Pons (tissue), 1 donor: Measurements from ENCODE around the gene ISYNA1.

Experiments
- DNase-seq: peaks from one replicate; pipeline ENCODE4 v3.0.0-alpha.2; 2016; ENCODE audit warnings: low spot score

Gene ISYNA1

GRCh38 chr19:18392417-18392816, 45.5 kb downstream of the ISYNA1 start:
- no peak for DNase-seq

- DNase-seq, result no peak
Measured at GRCh38 chr19:18391509-18392075, 46.3 kb downstream of the ISYNA1 start.

GRCh38 chr19:18390065-18390907, 47.6 kb downstream of the ISYNA1 start:
- DNase-seq, result no peak

GRCh38 chr19:18389726-18390064, 48.2 kb downstream of the ISYNA1 start:
- no peak for DNase-seq

- no peak for DNase-seq
Measured at GRCh38 chr19:18388960-18389725, 48.8 kb downstream of the ISYNA1 start.

GRCh38 chr19:18388100-18388959, 49.6 kb downstream of the ISYNA1 start:
- peak; percentile 34 for DNase-seq

- no peak for DNase-seq
Measured at GRCh38 chr19:18386543-18387271, 51.2 kb downstream of the ISYNA1 start.

- no peak for DNase-seq
Measured at GRCh38 chr19:18385675-18386542, 52.0 kb downstream of the ISYNA1 start, which contains the start of gene GDF15. TSS of gene GDF15 (plus strand) at chr19:18386158. CDS start at chr19:18386190, 32 bp downstream.

GRCh38 chr19:18385359-18385674, 52.6 kb downstream of the ISYNA1 start:
- DNase-seq, result no peak

GRCh38 chr19:18384775-18385174, 53.2 kb downstream of the ISYNA1 start:
- no peak for DNase-seq
